H9 (cell line): Measurements from ENCODE around the gene PLPPR4. TPM values are rescaled to one million over a fixed set of nuclear protein-coding genes. Genes with fewer than 3 reads are reported as not detected.

Experiments
- DNase-seq: peaks from one replicate; pipeline ENCODE4 v3.0.0-alpha.2; 2017
- H2AFZ ChIP-seq: one replicate; pipeline ENCODE4 v1.6.1; 2013; ENCODE audit warnings: mild to moderate bottlenecking, low read length, control low read depth, moderate library complexity
- H2AK5ac ChIP-seq: 2 replicates; pipeline ENCODE4 v1.6.1; 2013; ENCODE audit warnings: low read length, control low read depth, mixed read lengths; ENCODE audit not compliant: insufficient read length
- H2BK120ac ChIP-seq: one replicate; pipeline ENCODE4 v1.6.1; 2013; ENCODE audit warnings: low read depth, mild to moderate bottlenecking, low read length, control low read depth, inconsistent platforms; ENCODE audit not compliant: poor library complexity, severe bottlenecking
- H2BK12ac ChIP-seq: 2 replicates; pipeline ENCODE4 v1.6.1; 2013; ENCODE audit warnings: low read length, control low read depth, mixed read lengths, low read depth; ENCODE audit not compliant: insufficient read length
- H2BK15ac ChIP-seq: 2 replicates; pipeline ENCODE4 v1.6.1; 2013; ENCODE audit warnings: low read depth, low read length, control low read depth
- H2BK20ac ChIP-seq: one replicate; pipeline ENCODE4 v1.6.1; 2013; ENCODE audit warnings: low read depth, mild to moderate bottlenecking, low read length, control low read depth, inconsistent platforms; ENCODE audit not compliant: poor library complexity, severe bottlenecking
- H2BK5ac ChIP-seq: 2 replicates; pipeline ENCODE4 v1.6.1; 2013; ENCODE audit warnings: low read length, control low read depth, mixed read lengths; ENCODE audit not compliant: insufficient read length
- H3K14ac ChIP-seq: 2 replicates; pipeline ENCODE4 v1.6.1; 2013; ENCODE audit warnings: low read length, control low read depth; ENCODE audit not compliant: insufficient read depth
- H3K18ac ChIP-seq: 2 replicates; pipeline ENCODE4 v1.6.1; 2013; ENCODE audit warnings: low read depth, mild to moderate bottlenecking, mixed read lengths, low read length, control low read depth; ENCODE audit not compliant: insufficient read length
- H3K23ac ChIP-seq: 2 replicates; pipeline ENCODE4 v1.6.1; 2013; ENCODE audit warnings: low read length, control low read depth, mixed read lengths, low read depth; ENCODE audit not compliant: insufficient read length
- H3K23me2 ChIP-seq: 2 replicates; pipeline ENCODE4 v1.6.1; 2013; ENCODE audit warnings: low read depth, mild to moderate bottlenecking, mixed read lengths, low read length, control low read depth; ENCODE audit not compliant: insufficient read length, poor library complexity, severe bottlenecking
- H3K27ac ChIP-seq: 2 replicates; pipeline ENCODE4 v1.5.1; 2013; ENCODE audit warnings: low read length, control low read depth, mixed read lengths, low read depth; ENCODE audit not compliant: insufficient read length
- H3K27me3 ChIP-seq: 2 replicates; pipeline ENCODE4 v1.6.1; 2013; ENCODE audit warnings: low read length, control low read depth, inconsistent platforms; ENCODE audit not compliant: insufficient read depth
- H3K4ac ChIP-seq: 2 replicates; pipeline ENCODE4 v1.6.1; 2013; ENCODE audit warnings: low read depth, mild to moderate bottlenecking, control low read depth, inconsistent platforms, low read length, moderate library complexity
- H3K4me1 ChIP-seq: 2 replicates; pipeline ENCODE4 v1.6.1; 2013; ENCODE audit warnings: low read length, control low read depth, inconsistent platforms; ENCODE audit not compliant: insufficient read depth
- H3K4me2 ChIP-seq: 2 replicates; pipeline ENCODE4 v1.6.1; 2013; ENCODE audit warnings: low read length, control low read depth, mixed read lengths; ENCODE audit not compliant: insufficient read length, insufficient read depth
- H3K56ac ChIP-seq: 2 replicates; pipeline ENCODE4 v1.6.1; 2013; ENCODE audit warnings: low read depth, mild to moderate bottlenecking, mixed read lengths, low read length, control low read depth; ENCODE audit not compliant: insufficient read length
- H3K79me1 ChIP-seq: 2 replicates; pipeline ENCODE4 v1.6.1; 2013; ENCODE audit warnings: low read depth, mild to moderate bottlenecking, moderate library complexity, low read length, control low read depth, inconsistent platforms; ENCODE audit not compliant: insufficient read depth, poor library complexity, severe bottlenecking
- H3K79me2 ChIP-seq: 2 replicates; pipeline ENCODE4 v1.6.1; 2013; ENCODE audit warnings: low read length, control low read depth, inconsistent platforms; ENCODE audit not compliant: insufficient read depth
- H3K9ac ChIP-seq: 2 replicates; pipeline ENCODE4 v1.6.1; 2013; ENCODE audit warnings: low read length, control low read depth, mixed read lengths; ENCODE audit not compliant: insufficient read length; ENCODE audit errors: extremely low read depth
- H3K9me3 ChIP-seq: one replicate; pipeline ENCODE4 v1.6.1; 2013; ENCODE audit warnings: low read depth, low read length, inconsistent platforms; ENCODE audit not compliant: control insufficient read depth
- H3T11ph ChIP-seq: one replicate; pipeline ENCODE4 v1.6.1; 2013; ENCODE audit warnings: mild to moderate bottlenecking, low read length, control low read depth, inconsistent platforms
- H4K20me1 ChIP-seq: one replicate; pipeline ENCODE4 v1.6.1; 2013; ENCODE audit not compliant: control insufficient read depth, insufficient read length, insufficient read depth
- H4K5ac ChIP-seq: 2 replicates; pipeline ENCODE4 v1.6.1; 2013; ENCODE audit warnings: low read depth, mild to moderate bottlenecking, mixed read lengths, low read length, control low read depth; ENCODE audit not compliant: insufficient read length
- H4K8ac ChIP-seq: replicated peaks from 2 replicates; pipeline ENCODE4 v1.6.1; 2013; ENCODE audit warnings: low read length, control low read depth, mixed read lengths, low read depth; ENCODE audit not compliant: insufficient read length
- H4K91ac ChIP-seq: 2 replicates; pipeline ENCODE4 v1.6.1; 2013; ENCODE audit warnings: low read depth, mild to moderate bottlenecking, moderate library complexity, mixed read lengths, low read length, control low read depth; ENCODE audit not compliant: insufficient read length
- H3K27ac Mint-ChIP-seq, 3 experiments: 2 replicates in 2 of 3; 3 replicates in 1 of 3; pipeline ENCODE4 v1.8.0; 2020 to 2021; ENCODE audit warnings: mixed read lengths in 3 of 3, mild to moderate bottlenecking in 1 of 3, moderate library complexity in 1 of 3
- H3K27me3 Mint-ChIP-seq: 2 replicates; pipeline ENCODE4 v1.8.0; 2021; ENCODE audit warnings: low read depth, mild to moderate bottlenecking, moderate library complexity, mixed read lengths
- H3K36me3 Mint-ChIP-seq, 3 experiments: 2 replicates in 2 of 3; 3 replicates in 1 of 3; pipeline ENCODE4 v1.8.0; 2020 to 2021; ENCODE audit warnings: low read depth in 3 of 3, mixed read lengths in 3 of 3; ENCODE audit not compliant: insufficient read depth in 1 of 3
- H3K4me1 Mint-ChIP-seq, 2 experiments: 2 replicates each; pipeline ENCODE4 v1.8.0; 2020; ENCODE audit warnings: mixed read lengths in 2 of 2
- H3K4me3 Mint-ChIP-seq, 2 experiments: 2 replicates in 1 of 2; 3 replicates in 1 of 2; pipeline ENCODE4 v1.8.0; 2020 to 2021; ENCODE audit warnings: mild to moderate bottlenecking in 2 of 2, mixed read lengths in 2 of 2, moderate library complexity in 1 of 2
- H3K9me3 Mint-ChIP-seq, 2 experiments: 2 replicates in 1 of 2; 3 replicates in 1 of 2; pipeline ENCODE4 v1.8.0; 2020; ENCODE audit warnings: mild to moderate bottlenecking in 2 of 2, mixed read lengths in 2 of 2, moderate library complexity in 1 of 2
- CTCF ChIP-seq: fragments of 200-600 bp; sonication (generic); conservative IDR thresholded peaks from 3 replicates; pipeline ENCODE4 v1.8.0; 2021; ENCODE audit warnings: antibody characterized with exemption, mild to moderate bottlenecking
- WGBS: extraction: QIAGEN DNeasy Blood & Tissue Kit; methylation state at CpG from one replicate; pipeline ENCODE4 v1.1.7; 2013; ENCODE audit warnings: missing lambda C conversion rate, low lambda C conversion rate, mixed read lengths; ENCODE audit not compliant: insufficient read length; ENCODE audit errors: extremely low coverage; 5-methylcytosine and 5-hydroxymethylcytosine counted together
- total RNA-seq: library from RNA; stranded (reverse); gene quantifications from 2 replicates; pipeline ENCODE4 v1.2.1, GENCODE V29; 2021

The PLPPR4 gene
- total RNA-seq, 1 experiment from 2014 or later = 0.31 TPM

GRCh38 chr1:99218572-99218971, 45.7 kb upstream of the PLPPR4 start:
- no peak overlapping the region for H4K91ac ChIP-seq
- no peak overlapping the region for H4K8ac ChIP-seq
- H3K27me3 Mint-ChIP-seq = no peaks in the 10 kb centered on the region; the same call in 1 of the 2 replicates
- H2BK20ac ChIP-seq = no peak overlapping the region
- no peak overlapping the region for H3K23ac ChIP-seq
- H3K23me2 ChIP-seq = no peaks in the 10 kb centered on the region
- no peak overlapping the region for H2AFZ ChIP-seq
- H3K4me3 Mint-ChIP-seq = no peak overlapping the region
- H3K9ac ChIP-seq = no peak overlapping the region
- peaks cover 9 to 12% of the 10 kb centered on the region in 2 experiments for H3K4me1 Mint-ChIP-seq
- H3K18ac ChIP-seq = no peak overlapping the region
- H2BK5ac ChIP-seq = no peak overlapping the region
- no peaks in the 10 kb centered on the region; the same call in 1 of the 2 replicates for H3K4me1 ChIP-seq
- H3K4me2 ChIP-seq = no peak overlapping the region
- no peaks in the 10 kb centered on the region for H3K27me3 ChIP-seq
- no peak overlapping the region for H3K4ac ChIP-seq
- no peak overlapping the region for H4K5ac ChIP-seq
- no peak overlapping the region for H2BK120ac ChIP-seq
- H2AK5ac ChIP-seq = no peak overlapping the region
- WGBS = no CpG with 5 or more reads among the region's 4 CpGs
- H3K79me2 ChIP-seq = no peaks in the 10 kb centered on the region
- H3K27ac ChIP-seq = no peak overlapping the region
- TF ChIP-seq CTCF = no peak
- no peaks in the 10 kb centered on the region for H3K9me3 ChIP-seq
- H2BK15ac ChIP-seq = no peak overlapping the region
- H4K20me1 ChIP-seq = no peaks in the 10 kb centered on the region
- H3K56ac ChIP-seq = no peak overlapping the region
- no peak overlapping the region for H3T11ph ChIP-seq
- peaks cover 0 to 6% (median 0%) of the 10 kb centered on the region in 3 experiments; a peak in 1 of 7 replicates for H3K36me3 Mint-ChIP-seq
- no peak for DNase-seq
- no peaks in the 10 kb centered on the region for H3K79me1 ChIP-seq
- peaks cover 4 to 7% of the 10 kb centered on the region in 2 experiments; a peak in 3 of 5 replicates for H3K9me3 Mint-ChIP-seq
- no peak overlapping the region for H3K27ac Mint-ChIP-seq
- H3K14ac ChIP-seq = no peak overlapping the region
- no peak overlapping the region for H2BK12ac ChIP-seq
